GM12878 (cell line): ENCODE measurements around the gene CRELD2. TPM values are rescaled to one million over a fixed set of nuclear protein-coding genes. Genes with fewer than 3 reads are reported as not detected.

Experiments used
- ATAC-seq: fragments of 200-7000 bp; cut with Tn5 transposase; 3 replicates; pipeline ENCODE4 v1.9.1; 2020; ENCODE audit warnings: mild to moderate bottlenecking, moderate library complexity
- BruUV-seq: library from RNA; stranded (reverse); fragments of 400-500 nt; replicated peaks from 2 replicates; lab custom pipeline; 2021; lab: Mats Ljungman, UMichigan
- CTCF ChIA-PET: fragments of 300-600 bp; sonication (Branson Sonifier 250); formaldehyde crosslinking; extraction: SDS; loops from one replicate; lab custom pipeline; 2021; ENCODE audit warnings: inconsistent platforms; lab: Yijun Ruan, JAX
- POLR2A ChIA-PET: fragments of 350-600 bp; formaldehyde crosslinking; extraction: SDS; loops from one replicate; lab custom pipeline; 2021; ENCODE audit warnings: inconsistent platforms; lab: Charles Lee
- RAD21 ChIA-PET: fragments of 300-600 bp; sonication (Branson Sonifier 250); formaldehyde crosslinking; loops from one replicate; lab custom pipeline; 2023; ENCODE audit warnings: antibody characterized with exemption; ENCODE audit not compliant: unreplicated experiment; lab: Charles Lee
- SMC1A ChIA-PET: fragments of 300-600 bp; sonication (Branson Sonifier 250); formaldehyde crosslinking; loops from one replicate; lab custom pipeline; 2023; ENCODE audit not compliant: unreplicated experiment, uncharacterized antibody; lab: Charles Lee
- DNase-seq: peaks from one replicate; pipeline ENCODE4 v3.0.0-alpha.2; 2011; ENCODE audit warnings: low read depth, low spot score
- FAIRE-seq: peaks from 3 replicates; lab custom pipeline; 2011; peaks lifted over from hg19 to GRCh38; lab: Jason Lieb, UNC
- H2AFZ ChIP-seq: 2 replicates; pipeline ENCODE4 v1.6.0; 2011; ENCODE audit warnings: low read depth, low read length, control low read depth; ENCODE audit not compliant: control insufficient read depth
- H3K27ac ChIP-seq: 2 replicates; pipeline ENCODE4 v1.5.1; 2011; ENCODE audit warnings: control low read depth; ENCODE audit not compliant: control insufficient read depth, insufficient read depth
- H3K27me3 ChIP-seq, 2 experiments: replicated peaks in 1 of 2; 2 replicates each; pipeline versions ENCODE4 v1.6.0 to v1.6.1; 2011; ENCODE audit warnings: low read length in 1 of 2; ENCODE audit not compliant: control insufficient read depth in 2 of 2, insufficient read depth in 2 of 2
- H3K36me3 ChIP-seq, 2 experiments: 2 replicates each; pipeline ENCODE4 v1.5.1; 2011; ENCODE audit warnings: low read length in 1 of 2; ENCODE audit not compliant: control insufficient read depth in 2 of 2, insufficient read depth in 2 of 2
- H3K4me1 ChIP-seq: 2 replicates; pipeline ENCODE4 v1.6.1; 2011; ENCODE audit warnings: mild to moderate bottlenecking, low read length, moderate library complexity, mixed read lengths; ENCODE audit not compliant: control insufficient read depth, insufficient read depth
- H3K4me2 ChIP-seq: 2 replicates; pipeline ENCODE4 v1.6.0; 2011; ENCODE audit warnings: control low read depth; ENCODE audit not compliant: control insufficient read depth, insufficient read depth
- H3K4me3 ChIP-seq: fragments of 200-600 bp; sonication (generic); 2 replicates; pipeline ENCODE4 v1.5.1; 2016
- H3K79me2 ChIP-seq: 2 replicates; pipeline ENCODE4 v1.6.0; 2011; ENCODE audit warnings: low read length; ENCODE audit not compliant: control insufficient read depth, insufficient read depth
- H3K9ac ChIP-seq: 2 replicates; pipeline ENCODE4 v1.8.0; 2011; ENCODE audit warnings: low read length, control low read depth, mixed read lengths; ENCODE audit not compliant: control insufficient read depth, insufficient read depth
- H3K9me3 ChIP-seq: replicated peaks from 3 replicates; pipeline ENCODE4 v1.5.1; 2011; ENCODE audit warnings: mild to moderate bottlenecking, low read length; ENCODE audit not compliant: control insufficient read depth, insufficient read depth
- H4K20me1 ChIP-seq: 2 replicates; pipeline ENCODE4 v1.6.0; 2011; ENCODE audit not compliant: control insufficient read depth, insufficient read depth
- BHLHE40 ChIP-seq, 2 experiments: fragments of 450-650 bp in 1 of 2; IDR thresholded peaks; 2 replicates each; pipeline ENCODE4 v1.6.1; 2011 to 2017; ENCODE audit warnings: low read depth in 2 of 2, borderline replicate concordance in 1 of 2, improper control_type of control experiment in 1 of 2, low read length in 1 of 2, mild to moderate bottlenecking in 1 of 2
- EZH2 ChIP-seq: IDR thresholded peaks from 2 replicates; pipeline ENCODE4 v1.6.1; 2012; ENCODE audit warnings: low read depth, mild to moderate bottlenecking, control low read depth, inconsistent platforms, low read length, borderline replicate concordance; ENCODE audit not compliant: control insufficient read depth
- GABPA ChIP-seq: IDR thresholded peaks from 2 replicates; pipeline ENCODE4 v1.6.1; 2014; ENCODE audit warnings: antibody characterized with exemption, low read depth, mild to moderate bottlenecking, inconsistent platforms
- MTA3 ChIP-seq: IDR thresholded peaks from 2 replicates; pipeline ENCODE4 v1.6.1; 2012; ENCODE audit warnings: low read length, inconsistent platforms, borderline replicate concordance
- NFYB ChIP-seq: IDR thresholded peaks from 2 replicates; pipeline ENCODE4 v1.6.1; 2011; ENCODE audit warnings: low read depth, mild to moderate bottlenecking, low read length, improper control_type of control experiment, moderate library complexity; ENCODE audit not compliant: insufficient read depth
- POLR2A ChIP-seq: IDR thresholded peaks from 2 replicates; pipeline ENCODE4 v1.6.1; 2011; ENCODE audit warnings: low read depth, mild to moderate bottlenecking, low read length
- RB1 ChIP-seq: fragments of 450-650 bp; formaldehyde crosslinking; IDR thresholded peaks from 2 replicates; pipeline ENCODE4 v1.6.1; 2017; ENCODE audit warnings: mild to moderate bottlenecking, borderline replicate concordance
- RCOR1 ChIP-seq: conservative IDR thresholded peaks from 2 replicates; pipeline ENCODE4 v1.6.1; 2012; ENCODE audit warnings: low read depth, low read length, improper control_type of control experiment
- SP1 ChIP-seq: IDR thresholded peaks from one replicate; pipeline ENCODE4 v1.6.1; 2011; ENCODE audit warnings: low read depth, low read length
- SREBF1 ChIP-seq: IDR thresholded peaks from 2 replicates; pipeline ENCODE4 v1.6.1; 2012; ENCODE audit warnings: mild to moderate bottlenecking, low read length
- STAT1 ChIP-seq: fragments of 450-650 bp; conservative IDR thresholded peaks from 2 replicates; pipeline ENCODE4 v1.6.1; 2014; ENCODE audit warnings: antibody characterized with exemption, mild to moderate bottlenecking
- YY1 ChIP-seq: IDR thresholded peaks from 2 replicates; pipeline ENCODE4 v1.6.1; 2011; ENCODE audit warnings: low read depth, mild to moderate bottlenecking, low read length
- WGBS: methylation state at CpG from one replicate; pipeline ENCODE4 v1.1.6; 2016; ENCODE audit warnings: low lambda C conversion rate; ENCODE audit not compliant: insufficient replicate concordance, insufficient coverage; ENCODE audit errors: missing lambda C conversion rate; 5-methylcytosine and 5-hydroxymethylcytosine counted together
- in situ Hi-C: fragments of 300-500 bp; cut with MboI; formaldehyde crosslinking; loops from 9 replicates; pipeline ENCODE4 v1.14.3; 2018; ENCODE audit warnings: mixed read lengths
- intact Hi-C: fragments of 100-400 bp; cut with micrococcal nuclease; formaldehyde crosslinking; loops from one replicate; pipeline ENCODE4 v1.14.2; 2022; ENCODE audit not compliant: unreplicated experiment
- polyA plus RNA-seq, 11 experiments: library from polyadenylated mRNA; depleted of rRNA in 4 of 11; unstranded in 6 of 11; stranded (reverse) in 5 of 11; fragments of >200 nt; fragmentation: Nextera tagmentation in 4 of 11; fragmentation: Illumina TruSeq in 1 of 11; extraction: Ambion mirVana in 4 of 11; extraction: Trizol in 1 of 11; gene quantifications; 1 replicate in 1 of 11; 2 replicates in 10 of 11; pipeline versions ENCODE4 v1.2.1 to v1.2.3, GENCODE V29; 2011 to 2016; ENCODE audit warnings: inconsistent platforms in 2 of 11, missing spikeins in 2 of 11, low read depth in 1 of 11
- total RNA-seq, 4 experiments: library from RNA; depleted of rRNA in 3 of 4; stranded (reverse); fragments of >200 nt in 3 of 4; fragmentation: Illumina TruSeq in 1 of 4; extraction: Trizol in 1 of 4; gene quantifications; 2 replicates each; pipeline versions ENCODE4 v1.2.1 to v1.2.3, GENCODE V29; 2013 to 2021
- TF ChIP-seq, protein P1 (sequence below): fragments of 450-650 bp; IDR thresholded peaks from 2 replicates; pipeline ENCODE4 v1.6.1; 2017; ENCODE audit warnings: mild to moderate bottlenecking, moderate library complexity
- TF ChIP-seq, protein P2 (sequence below): fragments of 450-650 bp; IDR thresholded peaks from 2 replicates; pipeline ENCODE4 v1.6.1; 2017; ENCODE audit warnings: mild to moderate bottlenecking, moderate library complexity

The CRELD2 gene
- total and polyA plus RNA-seq, 10 of the 15 experiments (the other 5 are each of a cell fraction or from before 2014, with no cell fraction given), result 9.4 to 111 (median 25.9) TPM

DNA sequence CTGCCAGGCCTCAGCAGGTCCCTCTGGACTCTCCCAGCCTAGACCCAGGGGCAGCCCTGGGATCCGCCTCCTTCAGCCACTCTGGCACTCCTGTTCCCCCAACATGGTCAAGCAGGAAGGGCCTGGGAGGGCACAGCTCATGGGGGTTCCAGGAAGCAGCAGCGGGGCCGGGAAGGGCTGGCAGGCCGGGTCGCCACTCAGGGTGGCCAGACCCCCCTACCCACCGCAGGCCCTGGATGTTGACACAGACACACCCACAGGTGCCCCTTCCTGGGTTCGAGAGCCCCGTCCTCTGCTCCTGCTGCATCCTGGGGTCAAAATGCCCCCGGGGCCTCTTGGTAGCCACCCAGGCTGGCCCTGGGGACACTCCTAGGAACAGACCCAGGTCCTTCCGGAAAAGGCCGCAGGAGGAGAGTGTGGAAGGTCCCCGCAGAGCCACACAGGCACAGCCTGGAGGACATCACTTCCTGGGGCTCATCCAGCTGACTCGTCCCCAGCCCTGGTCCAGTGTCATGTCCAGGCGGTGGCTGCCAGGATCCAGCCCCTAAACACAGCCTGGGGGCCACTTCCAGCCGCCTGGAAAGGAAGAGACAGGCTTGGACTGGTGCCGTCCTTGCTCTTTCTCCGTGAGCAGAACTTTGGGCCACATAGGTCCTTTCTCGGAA, 35.4 kb downstream of the CRELD2 start:
- SMC1A ChIA-PET, result no interaction called here
- H3K36me3 ChIP-seq, result no peaks in the 10 kb centered on the region
- no peak overlapping the region for H3K4me2 ChIP-seq
- H2AFZ ChIP-seq, result no peak overlapping the region
- intact Hi-C loops, result no loop called here
- BruUV-seq, result no TSS peak
- ATAC-seq (no peak), FAIRE-seq (no peak), DNase-seq (no peak)
- no peaks in the 10 kb centered on the region for H4K20me1 ChIP-seq
- in situ Hi-C loops, result no loop called here
- no peak overlapping the region for H3K4me3 ChIP-seq
- 40% methylated on average over 16 of the region's 18 CpGs for WGBS
- no peaks in the 10 kb centered on the region for H3K9me3 ChIP-seq
- no peaks in the 10 kb centered on the region for H3K4me1 ChIP-seq
- no peak overlapping the region for H3K9ac ChIP-seq
- POLR2A ChIA-PET, result no interaction called here
- H3K27ac ChIP-seq, result no peak overlapping the region
- TF ChIP-seq STAT1 (no peak), MTA3 (no peak), BHLHE40 (IDR thresholded peaks at IDR 0.05; ENCODE audit: borderline replicate concordance in 1 of 2, low read depth in 2 of 2, low read length in 1 of 2) (no peak), NFYB (no peak), SREBF1 (no peak), GABPA (no peak), RCOR1 (no peak), EZH2 (no peak), YY1 (no peak), RB1 (no peak), POLR2A (no peak), SP1 (no peak)
- TF ChIP-seq, protein P1, sequence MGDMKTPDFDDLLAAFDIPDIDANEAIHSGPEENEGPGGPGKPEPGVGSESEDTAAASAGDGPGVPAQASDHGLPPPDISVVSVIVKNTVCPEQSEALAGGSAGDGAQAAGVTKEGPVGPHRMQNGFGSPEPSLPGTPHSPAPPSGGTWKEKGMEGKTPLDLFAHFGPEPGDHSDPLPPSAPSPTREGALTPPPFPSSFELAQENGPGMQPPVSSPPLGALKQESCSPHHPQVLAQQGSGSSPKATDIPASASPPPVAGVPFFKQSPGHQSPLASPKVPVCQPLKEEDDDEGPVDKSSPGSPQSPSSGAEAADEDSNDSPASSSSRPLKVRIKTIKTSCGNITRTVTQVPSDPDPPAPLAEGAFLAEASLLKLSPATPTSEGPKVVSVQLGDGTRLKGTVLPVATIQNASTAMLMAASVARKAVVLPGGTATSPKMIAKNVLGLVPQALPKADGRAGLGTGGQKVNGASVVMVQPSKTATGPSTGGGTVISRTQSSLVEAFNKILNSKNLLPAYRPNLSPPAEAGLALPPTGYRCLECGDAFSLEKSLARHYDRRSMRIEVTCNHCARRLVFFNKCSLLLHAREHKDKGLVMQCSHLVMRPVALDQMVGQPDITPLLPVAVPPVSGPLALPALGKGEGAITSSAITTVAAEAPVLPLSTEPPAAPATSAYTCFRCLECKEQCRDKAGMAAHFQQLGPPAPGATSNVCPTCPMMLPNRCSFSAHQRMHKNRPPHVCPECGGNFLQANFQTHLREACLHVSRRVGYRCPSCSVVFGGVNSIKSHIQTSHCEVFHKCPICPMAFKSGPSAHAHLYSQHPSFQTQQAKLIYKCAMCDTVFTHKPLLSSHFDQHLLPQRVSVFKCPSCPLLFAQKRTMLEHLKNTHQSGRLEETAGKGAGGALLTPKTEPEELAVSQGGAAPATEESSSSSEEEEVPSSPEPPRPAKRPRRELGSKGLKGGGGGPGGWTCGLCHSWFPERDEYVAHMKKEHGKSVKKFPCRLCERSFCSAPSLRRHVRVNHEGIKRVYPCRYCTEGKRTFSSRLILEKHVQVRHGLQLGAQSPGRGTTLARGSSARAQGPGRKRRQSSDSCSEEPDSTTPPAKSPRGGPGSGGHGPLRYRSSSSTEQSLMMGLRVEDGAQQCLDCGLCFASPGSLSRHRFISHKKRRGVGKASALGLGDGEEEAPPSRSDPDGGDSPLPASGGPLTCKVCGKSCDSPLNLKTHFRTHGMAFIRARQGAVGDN, result no peak
- TF ChIP-seq, protein P2, sequence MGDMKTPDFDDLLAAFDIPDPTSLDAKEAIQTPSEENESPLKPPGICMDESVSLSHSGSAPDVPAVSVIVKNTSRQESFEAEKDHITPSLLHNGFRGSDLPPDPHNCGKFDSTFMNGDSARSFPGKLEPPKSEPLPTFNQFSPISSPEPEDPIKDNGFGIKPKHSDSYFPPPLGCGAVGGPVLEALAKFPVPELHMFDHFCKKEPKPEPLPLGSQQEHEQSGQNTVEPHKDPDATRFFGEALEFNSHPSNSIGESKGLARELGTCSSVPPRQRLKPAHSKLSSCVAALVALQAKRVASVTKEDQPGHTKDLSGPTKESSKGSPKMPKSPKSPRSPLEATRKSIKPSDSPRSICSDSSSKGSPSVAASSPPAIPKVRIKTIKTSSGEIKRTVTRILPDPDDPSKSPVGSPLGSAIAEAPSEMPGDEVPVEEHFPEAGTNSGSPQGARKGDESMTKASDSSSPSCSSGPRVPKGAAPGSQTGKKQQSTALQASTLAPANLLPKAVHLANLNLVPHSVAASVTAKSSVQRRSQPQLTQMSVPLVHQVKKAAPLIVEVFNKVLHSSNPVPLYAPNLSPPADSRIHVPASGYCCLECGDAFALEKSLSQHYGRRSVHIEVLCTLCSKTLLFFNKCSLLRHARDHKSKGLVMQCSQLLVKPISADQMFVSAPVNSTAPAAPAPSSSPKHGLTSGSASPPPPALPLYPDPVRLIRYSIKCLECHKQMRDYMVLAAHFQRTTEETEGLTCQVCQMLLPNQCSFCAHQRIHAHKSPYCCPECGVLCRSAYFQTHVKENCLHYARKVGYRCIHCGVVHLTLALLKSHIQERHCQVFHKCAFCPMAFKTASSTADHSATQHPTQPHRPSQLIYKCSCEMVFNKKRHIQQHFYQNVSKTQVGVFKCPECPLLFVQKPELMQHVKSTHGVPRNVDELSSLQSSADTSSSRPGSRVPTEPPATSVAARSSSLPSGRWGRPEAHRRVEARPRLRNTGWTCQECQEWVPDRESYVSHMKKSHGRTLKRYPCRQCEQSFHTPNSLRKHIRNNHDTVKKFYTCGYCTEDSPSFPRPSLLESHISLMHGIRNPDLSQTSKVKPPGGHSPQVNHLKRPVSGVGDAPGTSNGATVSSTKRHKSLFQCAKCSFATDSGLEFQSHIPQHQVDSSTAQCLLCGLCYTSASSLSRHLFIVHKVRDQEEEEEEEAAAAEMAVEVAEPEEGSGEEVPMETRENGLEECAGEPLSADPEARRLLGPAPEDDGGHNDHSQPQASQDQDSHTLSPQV, result no peak
- RAD21 ChIA-PET, result no interaction called here
- CTCF ChIA-PET, result no interaction called here
- no peaks in the 10 kb centered on the region for H3K27me3 ChIP-seq
- H3K79me2 ChIP-seq, result no peaks in the 10 kb centered on the region
